Stimulated activated naive CD4-positive, alpha-beta T cell (primary cell): ENCODE data around the gene PARN.
"Not testable (repeated sequence)": the region's sequence is repeated elsewhere in the genome, so short reads cannot be mapped to it uniquely, and the experiment has no call there.

Source experiments
- DNase-seq, 6 experiments: peaks; one replicate each; lab custom pipeline; 2025; lab: John Stamatoyannopoulos, UW

PARN gene

GRCh38 chr16:14632693-14633569 is 2.9 kb upstream of the PARN start, which contains the start of gene BFAR:
TSS of gene BFAR (plus strand) at chr16:14632951. CDS start at chr16:14644347, 11,396 bp downstream.
- DNase-seq, result peak; percentile 97 to 99 (median 98)

- DNase-seq, result not testable (repeated sequence)
Observed at GRCh38 chr16:14630620-14631330, 715 bp upstream of the PARN start.

GRCh38 chr16:14629612-14629918 is 495 bp downstream of the PARN start:
- peak in 1 of 6 experiments; percentile 51 for DNase-seq

- peak in 1 of 6 experiments; percentile 3 for DNase-seq
Observed at GRCh38 chr16:14628806-14629611, 1.1 kb downstream of the PARN start.

GRCh38 chr16:14627078-14627477 is 3.0 kb downstream of the PARN start:
- DNase-seq, result no peak

GRCh38 chr16:14618566-14618965 is 11.5 kb downstream of the PARN start:
- no peak for DNase-seq

GRCh38 chr16:14616280-14616679 is 13.8 kb downstream of the PARN start:
- DNase-seq, result no peak

GRCh38 chr16:14613991-14614390 is 16.1 kb downstream of the PARN start:
- no peak for DNase-seq

GRCh38 chr16:14611660-14612059 is 18.4 kb downstream of the PARN start:
- no peak for DNase-seq

GRCh38 chr16:14609716-14610115 is 20.3 kb downstream of the PARN start:
- no peak for DNase-seq

- DNase-seq, result no peak
Observed at GRCh38 chr16:14608604-14609003, 21.5 kb downstream of the PARN start.

- DNase-seq, result no peak
Observed at GRCh38 chr16:14608111-14608566, 21.9 kb downstream of the PARN start.

GRCh38 chr16:14606102-14606501 is 24.0 kb downstream of the PARN start:
- DNase-seq, result no peak

GRCh38 chr16:14602443-14602963 is 27.6 kb downstream of the PARN start:
- no peak for DNase-seq

- DNase-seq, result peak in 2 of 6 experiments; percentile 16 to 27
Observed at GRCh38 chr16:14600164-14600563, 29.9 kb downstream of the PARN start.

- no peak for DNase-seq
Observed at GRCh38 chr16:14586637-14587305, 43.3 kb downstream of the PARN start.

- DNase-seq, result no peak
Observed at GRCh38 chr16:14585287-14585686, 44.8 kb downstream of the PARN start.

GRCh38 chr16:14580926-14581325 is 49.1 kb downstream of the PARN start:
- DNase-seq, result not testable (repeated sequence)

- DNase-seq, result no peak
Observed at GRCh38 chr16:14579266-14579665, 50.8 kb downstream of the PARN start.

- DNase-seq, result no peak
Observed at GRCh38 chr16:14576532-14576931, 53.5 kb downstream of the PARN start.

GRCh38 chr16:14576069-14576468 is 54.0 kb downstream of the PARN start:
- DNase-seq, result no peak
